CD4-positive, alpha-beta T cell (primary cell): ENCODE results near the gene MAN2A1. TPM values are rescaled to one million over a fixed set of nuclear protein-coding genes. Genes with fewer than 3 reads are reported as not detected.

ENCODE experiments used
- ATAC-seq: fragments of 200-7000 bp; cut with Tn5 transposase; one replicate; pipeline ENCODE4 v1.10.0; 2022; ENCODE audit warnings: mild to moderate bottlenecking; ENCODE audit not compliant: poor library complexity
- CTCF ChIA-PET: fragments of 350-600 bp; sonication (Branson Sonifier 250); formaldehyde crosslinking; loops from one replicate; lab custom pipeline; 2021; ENCODE audit warnings: antibody characterized with exemption, inconsistent platforms; lab: Charles Lee
- POLR2A ChIA-PET: fragments of 350-600 bp; sonication (Branson Sonifier 250); formaldehyde crosslinking; loops from one replicate; lab custom pipeline; 2021; ENCODE audit warnings: antibody characterized with exemption, inconsistent platforms; lab: Charles Lee
- DNase-seq, 14 experiments: peaks; one replicate each; pipeline ENCODE4 v3.0.0-alpha.2; 2013 to 2020; ENCODE audit warnings: mixed read lengths in 2 of 14
- H3K27ac ChIP-seq, 2 donors: one replicate each; pipeline versions ENCODE4 v1.5.1 to v1.7.0; 2013; ENCODE audit warnings: low read length in 2 of 2, low read depth in 1 of 2, mild to moderate bottlenecking in 1 of 2
- H3K27me3 ChIP-seq, 2 experiments: 1 replicate in 1 of 2; 2 replicates in 1 of 2; pipeline versions ENCODE4 v1.6.1 to v1.7.0; 2013; ENCODE audit warnings: low read length in 2 of 2, control low read depth in 1 of 2, mild to moderate bottlenecking in 1 of 2, moderate library complexity in 1 of 2; ENCODE audit not compliant: insufficient read depth in 2 of 2, control insufficient read depth in 1 of 2
- H3K36me3 ChIP-seq: one replicate; pipeline ENCODE4 v1.6.1; 2013; ENCODE audit warnings: low read length, control low read depth; ENCODE audit not compliant: insufficient read depth
- H3K4me1 ChIP-seq: one replicate; pipeline ENCODE4 v1.6.1; 2013; ENCODE audit warnings: low read length, control low read depth; ENCODE audit not compliant: insufficient read depth
- H3K4me3 ChIP-seq: one replicate; pipeline ENCODE4 v1.5.1; 2013; ENCODE audit warnings: mild to moderate bottlenecking, low read length, moderate library complexity
- H3K9me3 ChIP-seq, 2 experiments: 1 replicate in 1 of 2; 2 replicates in 1 of 2; pipeline versions ENCODE4 v1.6.1 to v1.7.0; 2013; ENCODE audit warnings: low read length in 2 of 2, mild to moderate bottlenecking in 2 of 2, control low read depth in 1 of 2, moderate library complexity in 1 of 2; ENCODE audit not compliant: control insufficient read depth in 1 of 2, insufficient read depth in 1 of 2
- H3K27ac Mint-ChIP-seq: one replicate; pipeline ENCODE4 v1.8.0; 2020; ENCODE audit warnings: mixed read lengths
- H3K27me3 Mint-ChIP-seq: one replicate; pipeline ENCODE4 v1.8.0; 2021; ENCODE audit warnings: mixed read lengths
- H3K36me3 Mint-ChIP-seq: one replicate; pipeline ENCODE4 v1.8.0; 2021; ENCODE audit warnings: low read depth, mixed read lengths
- H3K4me1 Mint-ChIP-seq: one replicate; pipeline ENCODE4 v1.8.0; 2021; ENCODE audit warnings: low read depth, mixed read lengths
- H3K4me3 Mint-ChIP-seq: one replicate; pipeline ENCODE4 v1.8.0; 2020; ENCODE audit warnings: mild to moderate bottlenecking, mixed read lengths
- H3K9me3 Mint-ChIP-seq: one replicate; pipeline ENCODE4 v1.8.0; 2020; ENCODE audit warnings: mixed read lengths
- intact Hi-C, 2 experiments: fragments of 100-400 bp; cut with DNase I in 1 of 2; cut with micrococcal nuclease in 1 of 2; formaldehyde crosslinking; loops; one replicate each; pipeline versions ENCODE4 v1.15.1 to v1.9.0; 2023 to 2025; cut with DNase I, micrococcal nuclease
- total RNA-seq, 174 experiments: library from RNA in 2 of 174; stranded (reverse) in 2 of 174; gene quantifications; one replicate each; pipeline ENCODE4 v1.2.3 and lab custom pipeline; 2021 to 2026
- TF ChIP-seq, protein P1 (sequence below): fragments of 200-600 bp; IDR thresholded peaks from one replicate; pipeline ENCODE4 v1.8.0; 2022; ENCODE audit warnings: antibody characterized with exemption, mild to moderate bottlenecking

MAN2A1 gene
- total RNA-seq, 2 experiments from 2014 or later, result 50.6 to 52.7 TPM

DNA sequence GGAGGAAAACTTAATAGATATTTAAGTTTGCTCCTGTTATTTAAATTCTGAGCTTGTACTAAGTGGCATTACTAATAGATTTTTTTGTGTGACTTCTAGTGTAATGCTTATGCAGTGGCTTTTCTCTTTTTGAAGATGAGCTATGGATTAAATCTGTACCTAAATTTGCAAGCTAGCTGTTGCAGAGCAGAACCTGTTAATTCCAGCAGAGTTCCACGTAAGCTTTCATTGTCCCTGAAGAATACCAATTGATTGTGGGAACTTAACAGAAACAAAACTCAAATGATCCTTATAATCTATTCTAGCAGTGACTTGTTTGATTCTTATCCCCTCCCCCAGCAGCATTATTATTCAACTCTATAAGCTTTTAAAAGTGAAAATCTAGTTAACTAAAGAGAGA is 51.7 kb downstream of the MAN2A1 start:
- CTCF ChIA-PET, result interaction anchor here (1.0 kb wide), 1 partner anchor 10 kb away, joined by 5 read pairs; no protein-coding TSS in a partner anchor
- peaks cover 72% of the 10 kb centered on the region for H3K36me3 Mint-ChIP-seq
- Histone ChIP-seq H3K27ac (no peak overlapping the region), H3K4me1 (peaks cover 5% of the 10 kb centered on the region), H3K36me3 (peaks cover 19% of the 10 kb centered on the region), H3K27me3 (no peaks in the 10 kb centered on the region), H3K4me3 (no peak overlapping the region), H3K9me3 (no peaks in the 10 kb centered on the region)
- H3K4me1 Mint-ChIP-seq, result peaks cover 77% of the 10 kb centered on the region
- POLR2A ChIA-PET, result interaction anchor here (0.6 kb wide), 1 partner anchor 50 kb away, joined by 3 read pairs; no protein-coding TSS in a partner anchor
- no peak overlapping the region for H3K27ac Mint-ChIP-seq
- no peak overlapping the region for H3K4me3 Mint-ChIP-seq
- intact Hi-C loops, result no loop called here
- no peaks in the 10 kb centered on the region for H3K9me3 Mint-ChIP-seq
- TF ChIP-seq, protein P1, sequence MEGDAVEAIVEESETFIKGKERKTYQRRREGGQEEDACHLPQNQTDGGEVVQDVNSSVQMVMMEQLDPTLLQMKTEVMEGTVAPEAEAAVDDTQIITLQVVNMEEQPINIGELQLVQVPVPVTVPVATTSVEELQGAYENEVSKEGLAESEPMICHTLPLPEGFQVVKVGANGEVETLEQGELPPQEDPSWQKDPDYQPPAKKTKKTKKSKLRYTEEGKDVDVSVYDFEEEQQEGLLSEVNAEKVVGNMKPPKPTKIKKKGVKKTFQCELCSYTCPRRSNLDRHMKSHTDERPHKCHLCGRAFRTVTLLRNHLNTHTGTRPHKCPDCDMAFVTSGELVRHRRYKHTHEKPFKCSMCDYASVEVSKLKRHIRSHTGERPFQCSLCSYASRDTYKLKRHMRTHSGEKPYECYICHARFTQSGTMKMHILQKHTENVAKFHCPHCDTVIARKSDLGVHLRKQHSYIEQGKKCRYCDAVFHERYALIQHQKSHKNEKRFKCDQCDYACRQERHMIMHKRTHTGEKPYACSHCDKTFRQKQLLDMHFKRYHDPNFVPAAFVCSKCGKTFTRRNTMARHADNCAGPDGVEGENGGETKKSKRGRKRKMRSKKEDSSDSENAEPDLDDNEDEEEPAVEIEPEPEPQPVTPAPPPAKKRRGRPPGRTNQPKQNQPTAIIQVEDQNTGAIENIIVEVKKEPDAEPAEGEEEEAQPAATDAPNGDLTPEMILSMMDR, result no peak
- DNase-seq, result no peak
- no peak for ATAC-seq
- no peaks in the 10 kb centered on the region for H3K27me3 Mint-ChIP-seq

DNA sequence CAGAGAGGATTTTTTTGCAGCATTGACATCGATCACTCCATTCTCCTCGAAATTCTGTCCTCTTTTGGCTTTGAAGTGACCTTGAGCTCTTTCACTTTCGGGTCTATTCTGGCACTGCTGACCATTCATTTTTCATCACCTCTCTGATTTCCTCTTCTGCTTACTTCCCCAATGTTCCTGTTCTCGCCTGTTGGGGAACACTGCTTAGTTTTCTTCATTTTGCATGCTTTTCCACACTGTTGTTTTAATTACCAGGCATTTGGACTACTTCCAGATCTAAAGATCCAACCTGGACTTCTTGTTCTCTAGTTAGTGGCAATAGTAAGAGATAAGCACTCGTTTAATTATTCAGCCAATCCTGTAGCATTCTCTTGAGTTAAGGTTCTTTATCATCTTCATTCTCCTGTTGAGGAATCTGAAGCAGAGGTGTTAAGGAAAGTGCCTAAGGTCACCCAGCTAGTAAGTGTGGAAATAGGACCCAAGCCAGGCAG is 53.4 kb downstream of the MAN2A1 start:
- ChIA-PET CTCF (no interaction called here), POLR2A (no interaction called here)
- peaks cover 19% of the 10 kb centered on the region for H3K36me3 ChIP-seq
- no peak overlapping the region for H3K27ac Mint-ChIP-seq
- no peak for DNase-seq
- H3K4me3 Mint-ChIP-seq, result no peak overlapping the region
- H3K36me3 Mint-ChIP-seq, result peaks cover 58% of the 10 kb centered on the region
- H3K27me3 ChIP-seq, result no peaks in the 10 kb centered on the region
- intact Hi-C loops, result no loop called here
- no peaks in the 10 kb centered on the region for H3K27me3 Mint-ChIP-seq
- TF ChIP-seq, protein P1, result no peak
- no peak overlapping the region for H3K27ac ChIP-seq
- peaks cover 5% of the 10 kb centered on the region for H3K4me1 ChIP-seq
- ATAC-seq, result no peak
- no peaks in the 10 kb centered on the region for H3K9me3 Mint-ChIP-seq
- no peaks in the 10 kb centered on the region for H3K9me3 ChIP-seq
- peaks cover 83% of the 10 kb centered on the region for H3K4me1 Mint-ChIP-seq
- H3K4me3 ChIP-seq, result no peak overlapping the region

DNA sequence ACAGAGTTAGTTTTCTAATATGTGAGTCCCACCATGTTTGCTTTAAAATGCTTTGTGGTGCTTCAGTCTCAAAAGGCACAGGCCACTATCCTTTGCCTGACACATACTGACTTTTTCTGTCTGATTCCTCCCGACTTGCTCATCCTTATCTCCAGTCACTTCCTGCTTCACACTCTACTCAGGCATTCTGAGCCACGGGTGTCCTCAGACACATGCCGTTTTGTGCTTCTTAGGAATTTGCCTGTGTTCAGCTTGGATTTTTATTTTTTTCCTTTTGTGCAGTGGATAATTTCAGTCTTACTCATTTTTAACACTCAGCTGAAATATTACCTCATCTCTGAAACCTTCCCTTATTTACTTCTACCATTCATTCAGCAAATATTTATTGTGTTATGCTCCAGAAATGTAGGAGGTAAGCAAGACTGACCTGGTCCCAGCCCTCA is 54.1 kb downstream of the MAN2A1 start:
- Histone ChIP-seq H3K4me3 (no peak overlapping the region), H3K4me1 (peaks cover 5% of the 10 kb centered on the region), H3K27me3 (no peaks in the 10 kb centered on the region), H3K9me3 (no peaks in the 10 kb centered on the region), H3K36me3 (peaks cover 19% of the 10 kb centered on the region), H3K27ac (no peak overlapping the region)
- DNase-seq (no peak), ATAC-seq (no peak)
- H3K36me3 Mint-ChIP-seq, result peaks cover 60% of the 10 kb centered on the region
- no peak overlapping the region for H3K4me3 Mint-ChIP-seq
- intact Hi-C loops, result no loop called here
- peak overlapping the region; percentile 43 for H3K27ac Mint-ChIP-seq
- H3K9me3 Mint-ChIP-seq, result no peaks in the 10 kb centered on the region
- H3K27me3 Mint-ChIP-seq, result no peaks in the 10 kb centered on the region
- H3K4me1 Mint-ChIP-seq, result peaks cover 85% of the 10 kb centered on the region
- ChIA-PET CTCF (no interaction called here), POLR2A (no interaction called here)
- TF ChIP-seq, protein P1, result no peak
